Astrocyte of the hippocampus (primary cell): ENCODE data around the gene TM9SF2.
A peak's percentile ranks its signal among the peaks of the same experiment; 100 is the strongest.

Experiments
- DNase-seq: peaks from one replicate; pipeline ENCODE4 v3.0.0; 2011; ENCODE audit warnings: low read depth, low spot score

The TM9SF2 gene

DNA sequence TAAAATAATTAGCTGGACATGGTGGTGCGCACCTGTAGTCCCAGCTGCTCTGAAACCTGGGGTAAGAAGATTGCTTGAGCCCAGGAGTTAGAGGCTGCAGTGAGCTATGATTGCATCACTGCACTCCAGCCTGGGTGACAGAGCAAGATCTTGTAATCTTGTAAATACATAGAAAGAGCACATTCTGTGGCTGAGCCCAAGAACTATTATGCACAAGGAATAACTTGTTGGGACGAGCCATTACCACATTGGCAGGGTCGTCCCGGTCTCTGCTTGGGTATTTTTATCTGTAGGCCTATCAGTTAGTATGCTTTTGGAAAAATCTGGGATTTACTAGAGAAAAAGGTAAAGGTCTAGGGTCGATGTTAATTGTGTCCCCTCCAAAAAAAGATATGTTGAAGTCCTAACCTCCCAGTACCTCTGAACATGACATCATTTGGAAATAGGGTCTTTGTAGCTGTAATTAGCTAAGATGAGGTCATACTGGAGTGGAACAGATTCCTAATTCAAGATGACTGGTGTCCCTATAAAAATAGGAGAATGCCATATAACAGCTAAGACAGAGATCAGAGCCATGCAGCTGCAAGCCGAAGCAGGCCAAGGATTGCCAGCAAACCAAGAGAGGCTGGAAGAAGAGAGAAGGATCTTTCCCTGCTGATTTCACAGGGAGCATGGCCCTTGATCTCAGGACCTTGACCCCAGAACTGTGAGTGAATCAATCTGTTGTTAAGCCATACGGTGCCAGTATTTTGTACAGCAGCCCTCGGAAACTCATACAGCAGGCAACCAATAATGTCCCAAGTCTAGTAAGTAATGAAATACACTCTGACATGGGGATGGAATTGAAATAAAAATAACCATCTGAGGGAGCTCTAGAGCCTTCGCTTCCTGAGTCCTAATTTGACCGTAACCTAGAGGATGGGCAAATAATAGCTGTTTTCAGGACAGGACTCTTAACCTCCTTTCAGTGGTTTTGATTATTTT lies 77.0 kb downstream of the TM9SF2 start:
- DNase-seq, result no peak

DNA sequence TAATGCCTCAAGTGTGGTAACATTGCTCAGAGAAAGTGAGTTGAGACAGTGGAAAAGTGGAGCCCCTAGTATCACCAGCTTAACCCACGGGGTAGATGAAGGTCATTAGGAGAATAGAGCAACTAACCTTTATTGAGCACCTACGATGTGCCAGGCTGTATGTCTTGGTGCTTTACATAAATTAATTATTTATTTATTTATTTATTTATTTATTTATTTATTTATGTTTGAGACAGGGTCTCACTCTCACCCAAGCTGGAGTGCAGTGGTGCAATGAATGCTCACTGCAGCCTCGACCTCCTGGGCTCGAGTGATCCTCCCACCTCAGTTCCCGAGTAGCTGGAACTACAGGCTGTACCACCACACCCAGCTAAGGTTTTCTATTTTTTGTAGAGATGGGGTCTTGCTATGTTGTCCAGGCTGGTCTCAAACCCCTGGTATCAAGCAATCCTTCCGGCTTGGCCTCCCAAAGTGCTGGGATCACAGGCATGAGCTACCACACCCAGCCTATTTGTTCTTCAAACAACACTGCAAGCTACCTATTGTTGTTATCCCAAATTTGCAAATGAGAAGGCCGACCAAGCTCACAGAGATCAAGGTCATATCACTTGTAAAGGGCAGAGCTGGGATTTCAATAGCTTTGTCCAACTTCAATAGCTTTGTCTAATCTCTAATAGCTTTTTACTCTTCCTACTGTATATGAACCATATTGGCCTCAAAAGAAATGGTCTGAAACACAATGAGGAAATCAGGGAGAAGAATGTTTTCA lies 79.4 kb downstream of the TM9SF2 start:
- no peak for DNase-seq

DNA sequence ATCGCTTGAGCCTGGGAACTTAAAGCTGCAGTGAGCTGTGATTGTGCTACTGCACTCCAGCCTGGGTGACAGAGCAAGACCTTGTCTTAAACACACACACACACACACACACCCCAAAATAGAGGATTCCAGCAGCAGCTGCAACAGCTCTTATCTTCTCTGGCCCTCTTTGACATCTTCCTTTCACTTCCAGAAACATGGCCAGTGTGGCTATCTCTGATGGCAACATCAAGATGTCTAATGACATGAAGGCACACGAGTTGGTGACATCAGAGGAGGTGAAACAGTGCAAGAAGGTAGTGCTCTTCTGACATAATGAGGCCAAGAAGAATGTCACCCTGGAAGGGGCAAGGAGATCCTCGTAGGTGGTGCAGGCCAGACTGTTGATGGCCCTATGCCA lies 81.2 kb downstream of the TM9SF2 start:
- no peak for DNase-seq

DNA sequence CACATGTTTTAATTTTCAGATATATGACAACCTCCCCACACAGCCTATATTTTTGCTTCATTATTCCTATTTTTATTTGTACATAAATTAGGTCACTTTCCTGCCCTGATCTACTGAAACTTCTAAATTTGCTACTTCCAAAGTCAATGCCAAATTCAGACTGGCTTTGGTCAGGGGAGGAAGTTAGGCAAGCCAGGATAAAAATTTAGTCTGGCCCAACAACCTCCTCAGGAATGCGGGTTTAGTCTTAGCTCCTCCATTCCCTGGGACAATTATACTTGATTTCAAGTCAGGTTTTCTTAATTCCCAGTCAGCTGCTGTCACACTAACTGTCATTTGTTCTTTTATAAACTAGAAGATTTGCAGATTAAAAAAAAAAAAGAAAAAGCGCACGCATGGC lies 84.3 kb downstream of the TM9SF2 start:
- no peak for DNase-seq

DNA sequence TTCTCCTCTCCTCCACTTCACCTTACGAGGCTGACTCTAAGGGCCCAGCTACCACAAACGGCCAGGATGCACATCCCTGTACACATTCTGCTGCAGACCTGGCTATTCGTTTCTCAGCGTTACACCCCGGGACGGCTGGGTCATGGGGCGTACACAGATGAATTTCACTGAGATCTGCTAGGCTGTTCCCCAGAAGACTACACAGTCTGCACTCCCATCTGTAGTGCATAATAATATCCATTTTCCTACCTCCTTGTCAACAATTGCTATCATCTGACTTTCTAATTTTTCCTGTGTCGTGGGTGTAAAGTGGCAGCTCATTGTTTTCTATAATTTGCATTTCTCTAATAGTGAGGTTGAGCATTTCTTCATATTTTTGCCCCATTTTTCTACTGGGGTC lies 85.7 kb downstream of the TM9SF2 start:
- no peak for DNase-seq

DNA sequence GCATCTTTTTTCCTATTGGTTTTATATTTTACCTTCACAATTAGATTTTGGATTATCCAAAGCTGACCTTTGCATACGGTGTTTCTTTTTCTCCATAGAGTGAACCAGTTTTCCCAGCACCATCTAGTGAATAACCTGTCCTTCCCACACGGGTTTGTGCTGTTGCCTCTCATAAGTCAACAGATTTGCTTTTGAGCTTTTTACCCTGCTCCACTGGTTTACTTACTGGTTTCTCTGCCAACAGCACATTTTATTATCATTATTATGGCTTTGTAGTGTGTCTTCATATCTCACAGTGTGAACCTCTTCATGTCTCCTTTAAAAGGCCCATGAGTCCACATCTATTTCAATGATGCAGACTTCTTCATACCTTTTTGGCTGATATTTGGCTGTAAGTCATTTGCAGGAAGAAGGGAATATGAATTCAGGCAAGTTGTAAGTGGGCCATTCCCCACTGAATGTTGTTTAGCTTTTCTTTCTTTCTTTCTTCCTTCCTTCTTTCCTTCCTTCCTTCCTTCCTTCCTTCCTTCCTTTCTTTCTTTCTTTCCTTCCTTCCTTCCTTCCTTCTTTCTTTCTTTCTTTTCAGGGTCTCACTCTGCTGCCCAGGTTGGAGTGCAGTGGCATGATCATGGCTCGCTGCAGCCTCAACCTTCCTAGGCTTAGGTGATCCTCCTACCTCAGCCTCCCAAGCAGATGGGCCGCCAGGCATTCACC lies 86.8 kb downstream of the TM9SF2 start:
- no peak for DNase-seq

DNA sequence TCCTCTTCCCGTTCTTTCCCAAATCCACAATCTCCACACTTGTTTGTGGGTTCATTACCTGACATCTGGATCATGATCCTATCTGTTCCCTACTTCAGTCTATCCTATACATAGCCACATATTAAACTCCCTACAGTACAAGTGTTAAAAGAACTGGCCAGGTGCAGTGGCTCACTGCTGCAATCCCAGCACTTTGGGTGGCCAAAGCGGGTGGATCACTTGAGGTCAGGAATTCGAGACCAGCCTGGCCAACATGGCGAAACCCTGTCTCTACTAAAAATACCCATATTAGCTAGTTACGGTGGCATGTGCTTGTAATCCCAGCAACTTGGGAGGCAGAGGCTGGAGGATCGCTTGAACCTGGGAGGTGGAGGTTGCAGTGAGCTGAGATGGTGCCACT lies 88.3 kb downstream of the TM9SF2 start:
- no peak for DNase-seq

DNA sequence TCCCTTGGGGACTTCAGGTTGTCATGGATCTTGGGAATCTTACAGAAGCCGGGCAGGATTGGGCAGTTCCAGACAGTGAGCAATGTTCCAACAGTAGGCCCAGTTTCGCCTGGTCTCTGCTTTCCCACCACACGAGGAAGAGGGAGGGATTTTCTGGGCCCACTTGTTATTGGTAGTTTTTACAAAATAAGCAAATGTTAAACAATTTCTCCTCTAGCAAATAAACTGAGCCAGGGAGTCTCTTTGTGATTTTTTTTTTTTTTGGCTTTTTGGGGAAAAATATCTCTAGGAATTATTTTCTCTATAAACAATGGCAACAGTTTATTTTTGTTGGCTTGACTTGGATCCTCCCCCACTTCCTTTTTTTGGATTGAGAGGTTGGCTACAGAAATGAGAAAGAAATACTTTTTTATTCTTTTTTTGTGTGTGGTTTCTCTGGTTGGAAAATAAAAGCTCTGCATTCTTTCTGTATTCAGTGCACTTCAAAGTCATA lies 89.3 kb downstream of the TM9SF2 start:
- DNase-seq, result peak; percentile 60

DNA sequence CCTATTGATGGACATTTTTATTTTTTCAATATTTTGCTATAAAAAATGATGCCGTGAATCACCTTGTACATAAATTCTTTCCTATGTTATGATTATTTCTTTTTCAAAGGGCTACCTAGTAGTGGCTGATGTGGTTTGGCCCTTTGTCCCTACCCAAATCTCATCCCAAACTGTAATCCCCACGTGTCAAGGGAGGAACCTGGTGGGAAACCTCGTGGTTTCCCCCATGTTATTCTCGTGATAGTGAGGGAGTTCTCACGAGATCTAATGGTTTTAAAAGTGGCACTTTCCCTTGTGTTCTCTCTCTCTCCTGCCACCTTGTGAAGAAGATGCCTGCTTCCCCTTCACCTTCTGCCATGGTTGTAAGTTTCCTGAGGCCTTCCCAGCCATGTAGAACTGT lies 94.9 kb downstream of the TM9SF2 start:
- no peak for DNase-seq

DNA sequence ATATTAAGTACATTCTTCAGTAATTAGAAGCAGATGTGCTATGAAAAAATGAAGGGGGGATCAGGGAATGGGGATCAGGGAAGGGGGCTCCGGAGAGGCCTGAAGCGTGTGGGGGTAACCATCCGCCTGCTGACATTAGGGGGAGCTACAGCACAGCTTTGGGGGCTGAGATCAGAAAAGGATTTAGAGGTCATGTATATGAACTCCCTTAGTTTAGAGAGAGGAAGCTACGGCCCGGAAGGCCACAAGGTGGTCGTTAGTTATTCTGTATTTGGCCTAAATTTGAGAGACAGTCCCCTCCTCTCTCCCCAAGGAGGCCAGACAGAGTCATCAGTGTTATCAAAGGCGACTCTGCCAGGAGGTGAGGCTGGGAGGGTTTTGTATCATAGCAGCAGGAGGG lies 99.0 kb downstream of the TM9SF2 start:
- DNase-seq, result no peak

DNA sequence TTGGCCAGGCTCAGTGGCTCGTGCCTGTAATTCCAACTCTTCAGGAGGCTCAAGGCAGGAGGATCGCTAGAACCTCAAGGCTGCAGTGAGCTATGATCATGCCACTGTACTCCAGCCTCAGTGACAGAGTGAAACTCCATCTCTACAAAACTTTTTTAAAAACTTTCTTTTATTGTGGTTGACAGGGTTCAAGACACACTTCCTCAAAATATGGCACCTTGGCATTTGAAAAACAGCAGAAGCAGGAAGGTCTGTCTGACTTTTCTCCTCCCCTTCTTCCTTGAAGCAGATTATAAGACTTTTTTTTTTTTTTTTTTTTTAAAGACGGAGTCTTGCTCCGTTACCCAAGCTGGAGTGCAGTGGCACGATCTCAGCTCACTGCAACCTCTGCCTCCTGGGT lies 100.3 kb downstream of the TM9SF2 start:
- DNase-seq, result no peak

DNA sequence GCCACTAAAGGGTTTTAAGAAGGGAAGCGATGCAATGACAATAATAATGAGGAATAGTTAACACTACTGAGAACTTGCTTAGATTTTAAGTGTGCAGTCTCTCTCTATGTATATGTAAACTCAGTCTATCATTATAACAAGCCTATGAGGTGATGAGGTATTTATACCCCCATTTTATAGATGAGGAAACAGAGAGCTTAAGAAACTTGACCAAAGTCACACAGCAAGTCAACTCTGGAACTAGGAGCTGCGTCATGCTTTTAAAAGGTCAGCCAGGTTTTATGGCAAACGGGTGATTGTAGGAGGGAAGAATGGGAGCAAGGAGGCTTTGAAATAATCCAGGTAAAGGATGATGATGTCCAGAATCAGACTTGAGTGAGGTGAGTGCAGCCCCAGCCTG lies 103.4 kb downstream of the TM9SF2 start:
- DNase-seq, result no peak

DNA sequence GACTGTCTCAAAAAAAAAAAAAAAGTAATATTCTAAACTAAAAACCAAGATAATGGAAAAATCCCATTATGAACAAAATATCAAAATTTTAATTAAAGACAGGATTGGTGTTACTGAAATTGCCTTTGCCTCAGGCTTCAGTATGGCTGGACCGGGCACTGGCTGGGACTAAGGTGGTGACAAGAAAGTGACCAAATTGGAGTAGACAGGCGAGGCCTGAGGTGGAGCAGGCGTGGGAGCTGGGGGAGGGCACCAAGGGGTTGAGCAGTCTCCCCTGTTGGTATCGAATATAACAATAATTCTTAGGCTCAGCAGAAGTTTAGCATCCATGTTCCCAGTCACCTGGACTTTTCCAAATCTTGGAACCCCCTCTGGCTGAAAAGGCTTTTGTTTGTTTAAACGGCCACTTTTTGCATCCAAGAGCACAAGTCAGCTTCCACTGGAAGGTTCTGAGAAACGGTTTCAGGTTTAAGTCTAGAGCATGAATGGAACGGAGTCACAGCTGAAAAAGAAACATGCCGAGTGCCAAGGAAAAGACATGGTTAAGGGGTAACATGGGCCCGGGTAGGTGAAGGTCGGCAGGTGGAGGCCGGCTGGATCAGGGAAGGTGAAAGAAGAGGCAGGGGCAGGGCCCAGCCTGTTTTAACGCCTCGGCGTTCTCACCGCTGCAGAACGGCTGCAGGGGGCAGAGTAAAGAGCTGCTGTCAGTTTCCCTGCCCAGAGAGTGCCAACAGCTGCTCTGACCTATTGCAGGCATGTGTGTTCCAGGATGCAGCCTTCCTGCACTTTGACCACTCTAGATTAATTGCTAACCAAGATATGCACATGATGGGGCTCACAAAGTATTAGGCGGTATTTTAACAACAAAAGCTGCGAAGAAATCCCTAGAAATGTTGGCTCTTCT lies 104.4 kb downstream of the TM9SF2 start:
- no peak for DNase-seq

DNA sequence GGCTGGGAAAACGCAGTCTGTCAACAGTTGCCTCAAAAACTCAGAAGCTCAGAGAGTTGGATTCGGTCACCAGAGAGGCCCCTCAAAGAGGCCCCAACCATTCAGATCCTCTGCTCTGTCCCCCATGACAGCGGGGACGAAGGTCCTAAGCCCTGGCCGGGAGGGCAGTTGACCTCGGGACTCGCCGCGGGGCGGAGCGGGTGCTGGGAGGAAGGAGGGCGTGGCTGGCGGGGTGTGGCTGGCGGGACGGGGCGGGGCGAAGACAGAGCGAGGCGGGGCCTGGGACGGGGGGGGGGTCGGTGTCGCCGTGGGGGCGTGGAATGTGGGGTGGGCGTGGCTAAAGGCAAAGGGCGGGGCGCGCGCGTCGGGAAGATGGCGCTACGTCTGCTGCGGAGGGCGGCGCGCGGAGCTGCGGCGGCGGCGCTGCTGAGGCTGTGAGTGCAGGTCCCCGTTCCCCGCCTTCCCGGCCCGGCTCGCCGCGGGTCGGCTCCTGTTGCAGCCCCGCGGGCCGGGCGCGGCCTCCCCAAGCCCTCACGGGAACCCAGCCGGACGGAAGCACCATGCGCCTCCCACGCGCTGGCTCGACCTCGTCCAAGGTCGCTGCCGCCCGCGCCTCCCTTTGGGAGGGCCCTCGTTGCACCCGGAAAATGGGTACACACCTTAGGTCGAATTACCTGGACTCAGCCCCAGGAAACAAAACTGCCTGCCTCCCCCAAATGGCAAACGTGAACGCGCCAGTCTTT lies 105.2 kb downstream of the TM9SF2 start, which contains the start of gene CLYBL:
TSS of gene CLYBL (plus strand) at position 367 of the 743 bp plus-strand sequence.
- peak; percentile 95 for DNase-seq

DNA sequence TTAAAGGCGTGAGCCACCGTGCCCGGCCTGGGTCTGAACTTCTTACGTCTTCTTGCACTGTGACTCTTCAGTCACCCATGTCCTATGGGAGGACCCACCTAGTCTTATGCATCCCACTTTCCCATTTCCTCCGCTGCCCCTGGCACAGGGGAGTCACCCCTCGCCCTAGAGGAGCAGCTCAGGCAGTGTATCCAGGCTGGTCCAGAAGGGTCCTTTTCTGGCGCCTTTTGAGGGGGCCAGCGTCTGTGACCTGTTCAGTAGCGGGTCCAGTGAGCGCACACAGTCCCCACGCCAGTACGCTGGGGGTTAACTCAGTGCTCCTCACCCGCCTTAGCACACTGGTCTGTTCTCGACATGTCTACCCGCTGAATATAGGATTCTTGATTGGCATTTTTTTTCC lies 107.1 kb downstream of the TM9SF2 start:
- DNase-seq, result no peak

DNA sequence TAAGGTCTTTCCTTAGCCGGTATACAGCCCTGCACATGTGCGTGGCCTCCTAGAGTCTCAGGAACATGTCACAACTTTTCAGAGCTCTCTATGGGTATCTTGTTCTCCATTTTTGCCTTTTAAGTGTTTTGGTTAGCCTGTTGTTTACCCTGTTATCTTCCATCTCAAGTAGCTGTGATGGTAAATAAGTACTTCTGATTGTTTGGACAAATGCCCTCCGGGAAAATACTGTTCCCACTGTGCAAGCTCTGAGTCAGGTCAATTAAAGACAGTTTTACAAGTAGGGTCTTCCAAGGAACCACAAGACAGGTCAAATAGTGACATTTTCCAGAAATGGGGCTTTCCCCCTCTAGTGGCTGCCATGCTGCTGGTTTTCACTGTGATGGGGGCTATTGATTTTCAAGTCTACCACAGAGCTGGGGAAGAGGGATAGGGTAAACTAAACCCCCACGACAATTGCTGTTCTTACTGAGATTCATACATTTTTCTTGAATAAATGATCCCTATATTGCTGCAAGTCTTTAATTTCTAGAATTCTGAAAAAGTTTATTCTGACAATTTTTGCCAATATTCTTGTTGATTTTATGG lies 109.5 kb downstream of the TM9SF2 start:
- DNase-seq, result no peak
